NCI-H2081 (cell line): Measurements from ENCODE around the gene CAMTA1.

ENCODE experiments used
- DNase-seq, 2 experiments: peaks; one replicate each; lab custom pipeline; 2025; lab: John Stamatoyannopoulos, UW

CAMTA1 gene

GRCh38 chr1:7455796-7456721, 670.8 kb downstream of the CAMTA1 start:
- DNase-seq: no peak

- DNase-seq: peak in 1 of 2 experiments; percentile 59
Measured at GRCh38 chr1:7456722-7457082, 671.4 kb downstream of the CAMTA1 start.

GRCh38 chr1:7457811-7458210, 672.6 kb downstream of the CAMTA1 start:
- no peak for DNase-seq

- DNase-seq: no peak
Measured at GRCh38 chr1:7458946-7459345, 673.7 kb downstream of the CAMTA1 start.

GRCh38 chr1:7459914-7460313, 674.7 kb downstream of the CAMTA1 start:
- no peak for DNase-seq

- no peak for DNase-seq
Measured at GRCh38 chr1:7460807-7461206, 675.6 kb downstream of the CAMTA1 start.

- no peak for DNase-seq
Measured at GRCh38 chr1:7462617-7463016, 677.4 kb downstream of the CAMTA1 start.

- DNase-seq: no peak
Measured at GRCh38 chr1:7463526-7463925, 678.3 kb downstream of the CAMTA1 start.

GRCh38 chr1:7464736-7465135, 679.5 kb downstream of the CAMTA1 start:
- no peak for DNase-seq

- no peak for DNase-seq
Measured at GRCh38 chr1:7467476-7468175, 682.4 kb downstream of the CAMTA1 start.

GRCh38 chr1:7468248-7468647, 683.0 kb downstream of the CAMTA1 start:
- no peak for DNase-seq

GRCh38 chr1:7469255-7469938, 684.1 kb downstream of the CAMTA1 start:
- no peak for DNase-seq

- no peak for DNase-seq
Measured at GRCh38 chr1:7470904-7471638, 685.8 kb downstream of the CAMTA1 start.

- DNase-seq: peak; percentile 70 to 88
Measured at GRCh38 chr1:7471836-7472235, 686.6 kb downstream of the CAMTA1 start.

GRCh38 chr1:7473223-7474142, 688.2 kb downstream of the CAMTA1 start:
- no peak for DNase-seq

- DNase-seq: no peak
Measured at GRCh38 chr1:7474143-7474490, 688.9 kb downstream of the CAMTA1 start.

GRCh38 chr1:7474786-7475502, 689.7 kb downstream of the CAMTA1 start:
- no peak for DNase-seq

- DNase-seq: no peak
Measured at GRCh38 chr1:7475691-7476090, 690.4 kb downstream of the CAMTA1 start.

GRCh38 chr1:7476402-7476801, 691.1 kb downstream of the CAMTA1 start:
- DNase-seq: no peak

- DNase-seq: no peak
Measured at GRCh38 chr1:7476861-7477547, 691.8 kb downstream of the CAMTA1 start.
